HEK293 (cell line): Measurements from ENCODE around the gene ANKRD11.
"Not testable (repeated sequence)": the region's sequence is repeated elsewhere in the genome, so short reads cannot be mapped to it uniquely, and the experiment has no call there.

Source experiments
- CTCF ChIA-PET: fragments of 350-600 bp; formaldehyde crosslinking; extraction: SDS; loops from one replicate; lab custom pipeline; 2021; ENCODE audit warnings: antibody characterized with exemption; lab: Yijun Ruan, JAX
- POLR2A ChIA-PET: fragments of 300-600 bp; formaldehyde crosslinking; extraction: SDS; loops from one replicate; lab custom pipeline; 2020; ENCODE audit warnings: antibody characterized with exemption, inconsistent platforms; lab: Yijun Ruan, JAX
- H3K27ac ChIP-seq: fragments of 200-500 bp; sonication (Bioruptor generic); 2 replicates; pipeline ENCODE4 v1.5.1; 2014; ENCODE audit warnings: low read depth, low read length, control low read depth, inconsistent platforms; ENCODE audit errors: extremely low read depth
- H3K36me3 ChIP-seq, 2 experiments: fragments of 200-500 bp in 1 of 2; sonication (Bioruptor generic) in 1 of 2; 1 replicate in 1 of 2; 2 replicates in 1 of 2; pipeline ENCODE4 v1.5.1; 2014 to 2017; ENCODE audit warnings: inconsistent platforms in 2 of 2, low read length in 2 of 2; ENCODE audit not compliant: control insufficient read depth in 2 of 2, insufficient read depth in 1 of 2
- H3K4me1 ChIP-seq: fragments of 200-500 bp; sonication (Bioruptor generic); 2 replicates; pipeline ENCODE4 v1.5.1; 2014; ENCODE audit warnings: mild to moderate bottlenecking, low read length, inconsistent platforms; ENCODE audit not compliant: control insufficient read depth, insufficient read depth
- H3K4me3 ChIP-seq: 2 replicates; pipeline ENCODE4 v1.5.1; 2011; ENCODE audit warnings: low read depth, mild to moderate bottlenecking, control low read depth, low read length, moderate library complexity
- H3K9me3 ChIP-seq: fragments of 200-500 bp; sonication (Bioruptor generic); 2 replicates; pipeline ENCODE4 v1.5.1; 2014; ENCODE audit warnings: low read depth, low read length, inconsistent platforms; ENCODE audit not compliant: control insufficient read depth, insufficient read depth
- FEZF1 ChIP-seq: fragments of 450-650 bp; formaldehyde crosslinking; IDR thresholded peaks from 2 replicates; pipeline ENCODE4 v1.5.1; 2016; ENCODE audit warnings: missing biosample characterization, missing genetic modification characterization
- MZF1 ChIP-seq: fragments of 450-650 bp; formaldehyde crosslinking; IDR thresholded peaks from 2 replicates; pipeline ENCODE4 v1.5.1; 2017; ENCODE audit warnings: missing biosample characterization, missing genetic modification characterization, borderline replicate concordance
- PRDM1 ChIP-seq: fragments of 450-650 bp; formaldehyde crosslinking; IDR thresholded peaks from 2 replicates; pipeline ENCODE4; 2016; ENCODE audit warnings: missing biosample characterization, missing genetic modification characterization
- PRDM4 ChIP-seq: fragments of 450-650 bp; formaldehyde crosslinking; IDR thresholded peaks from 2 replicates; pipeline ENCODE4 v1.5.1; 2017; ENCODE audit warnings: missing biosample characterization, missing genetic modification characterization
- PRDM6 ChIP-seq: fragments of 450-650 bp; formaldehyde crosslinking; IDR thresholded peaks from 2 replicates; pipeline ENCODE4 v1.5.1; 2017; ENCODE audit warnings: missing biosample characterization, missing genetic modification characterization
- SP2 ChIP-seq: fragments of 450-650 bp; formaldehyde crosslinking; IDR thresholded peaks from 2 replicates; pipeline ENCODE4 v1.5.1; 2016; ENCODE audit warnings: missing biosample characterization, missing genetic modification characterization
- ZBTB17 ChIP-seq: fragments of 450-650 bp; formaldehyde crosslinking; IDR thresholded peaks from 2 replicates; pipeline ENCODE4 v1.5.1; 2016; ENCODE audit warnings: missing biosample characterization, missing genetic modification characterization
- ZNF202 ChIP-seq: fragments of 450-650 bp; formaldehyde crosslinking; IDR thresholded peaks from 2 replicates; pipeline ENCODE4 v1.5.1; 2016; ENCODE audit warnings: missing biosample characterization, missing genetic modification characterization, borderline replicate concordance
- ZNF341 ChIP-seq: fragments of 450-650 bp; formaldehyde crosslinking; IDR thresholded peaks from 2 replicates; pipeline ENCODE4; 2016; ENCODE audit warnings: low read depth, missing biosample characterization, missing genetic modification characterization
- ZNF391 ChIP-seq: fragments of 450-650 bp; formaldehyde crosslinking; IDR thresholded peaks from 2 replicates; pipeline ENCODE4 v1.5.1; 2016; ENCODE audit warnings: low read depth, missing biosample characterization, missing genetic modification characterization, borderline replicate concordance
- ZNF549 ChIP-seq: fragments of 450-650 bp; IDR thresholded peaks from 2 replicates; pipeline ENCODE4 v1.5.1; 2018; ENCODE audit warnings: missing biosample characterization, missing genetic modification characterization, mild to moderate bottlenecking, inconsistent platforms, moderate library complexity
- TF ChIP-seq, protein P1 (sequence below): fragments of 450-650 bp; formaldehyde crosslinking; IDR thresholded peaks from 2 replicates; pipeline ENCODE4; 2016; ENCODE audit warnings: missing biosample characterization, missing genetic modification characterization

ANKRD11 gene

DNA sequence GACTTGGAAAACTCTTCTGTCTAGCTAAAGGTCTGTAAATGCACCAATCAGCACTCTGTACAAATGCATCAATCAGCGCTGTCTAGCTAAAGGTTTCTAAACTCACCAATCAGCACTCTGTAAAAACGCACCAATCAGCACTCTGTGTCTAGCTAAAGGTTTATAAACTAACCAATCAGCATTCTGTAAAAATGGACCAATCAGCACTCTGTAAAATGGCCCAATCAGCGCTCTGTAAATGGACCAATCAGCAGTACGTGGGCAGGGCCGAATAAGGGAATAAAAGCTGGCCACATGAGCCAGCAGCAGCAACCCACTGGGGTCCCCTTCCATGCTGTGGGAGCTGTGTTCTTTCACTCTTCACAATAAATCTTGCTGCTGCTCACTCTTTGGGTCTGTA is 55.3 kb downstream of the ANKRD11 start:
- CTCF ChIA-PET = interaction anchor here (0.5 kb wide), 1 partner anchor 9 kb away, joined by 3 read pairs; no protein-coding TSS in a partner anchor
- not testable (repeated sequence) for H3K27ac ChIP-seq
- peak; percentile 53 for TF ChIP-seq SP2
- TF ChIP-seq, all 188 proteins: peak for 1; not testable (repeated sequence) for 187
- peaks cover 0 to 15% of the 10 kb centered on the region in 2 experiments; a peak in 2 of 3 replicates for H3K36me3 ChIP-seq
- H3K4me3 ChIP-seq, H3K4me1 ChIP-seq, H3K9me3 ChIP-seq, POLR2A ChIA-PET: not testable (repeated sequence)

- H3K27ac ChIP-seq = no peak overlapping the region
- TF ChIP-seq FEZF1 (no peak), ZNF341 (tag by site-specific recombination) (no peak)
- ChIA-PET POLR2A (no interaction called here), CTCF (no interaction called here)
- H3K4me3 ChIP-seq = no peak overlapping the region
- peaks cover 0 to 15% of the 10 kb centered on the region in 2 experiments; a peak in 2 of 3 replicates for H3K36me3 ChIP-seq
- H3K9me3 ChIP-seq = no peaks in the 10 kb centered on the region
- H3K4me1 ChIP-seq = no peaks in the 10 kb centered on the region; the same call in 1 of the 2 replicates
Observed at GRCh38 chr16:89434490-89434889, 55.9 kb downstream of the ANKRD11 start.

GRCh38 chr16:89433363-89433984 is 56.9 kb downstream of the ANKRD11 start:
- H3K4me1 ChIP-seq, H3K27ac ChIP-seq, H3K4me3 ChIP-seq, CTCF ChIA-PET, H3K9me3 ChIP-seq, POLR2A ChIA-PET: not testable (repeated sequence)
- H3K36me3 ChIP-seq = peaks cover 0 to 15% of the 10 kb centered on the region in 2 experiments; a peak in 2 of 3 replicates

- Histone ChIP-seq H3K27ac (0 out of 2 replicates have a peak overlapping the region, but pooled peaks have one; percentile 14), H3K4me1 (no peaks in the 10 kb centered on the region; the same call in 1 of the 2 replicates), H3K4me3 (no peak overlapping the region), H3K9me3 (no peaks in the 10 kb centered on the region), H3K36me3 (peaks cover 0 to 18% of the 10 kb centered on the region in 2 experiments; a peak in 1 of 3 replicates)
- CTCF ChIA-PET = interaction anchor here (0.8 to 0.9 kb wide), 2 partner anchors 9 to 15 kb away, joined by 3 to 5 read pairs; no protein-coding TSS in a partner anchor
- TF ChIP-seq PRDM6 (tag by site-specific recombination) (no peak), PRDM1 (tag by site-specific recombination) (no peak), ZBTB17 (tag by site-specific recombination) (no peak), ZNF391 (tag by site-specific recombination) (no peak), MZF1 (tag by site-specific recombination) (no peak), ZNF549 (tag by site-specific recombination) (no peak), PRDM4 (tag by site-specific recombination) (no peak), ZNF202 (no peak)
- TF ChIP-seq, protein P1, sequence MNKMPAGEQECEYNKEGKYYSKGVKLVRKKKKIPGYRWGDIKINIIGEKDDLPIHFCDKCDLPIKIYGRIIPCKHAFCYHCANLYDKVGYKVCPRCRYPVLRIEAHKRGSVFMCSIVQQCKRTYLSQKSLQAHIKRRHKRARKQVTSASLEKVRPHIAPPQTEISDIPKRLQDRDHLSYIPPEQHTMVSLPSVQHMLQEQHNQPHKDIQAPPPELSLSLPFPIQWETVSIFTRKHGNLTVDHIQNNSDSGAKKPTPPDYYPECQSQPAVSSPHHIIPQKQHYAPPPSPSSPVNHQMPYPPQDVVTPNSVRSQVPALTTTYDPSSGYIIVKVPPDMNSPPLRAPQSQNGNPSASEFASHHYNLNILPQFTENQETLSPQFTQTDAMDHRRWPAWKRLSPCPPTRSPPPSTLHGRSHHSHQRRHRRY (tag by site-specific recombination) = no peak
- POLR2A ChIA-PET = no interaction called here
Observed at GRCh38 chr16:89431630-89432029, 58.7 kb downstream of the ANKRD11 start.
